T-cell (primary cell): ENCODE data around the gene FIBCD1. TPM values are rescaled to one million over a fixed set of nuclear protein-coding genes. Genes with fewer than 3 reads are reported as not detected.

ENCODE experiments used
- ATAC-seq, 4 experiments: fragments of 200-7000 bp in 3 of 4; fragments of 150-1000 bp in 1 of 4; cut with Tn5 transposase; replicated peaks in 1 of 4; 1 replicate in 3 of 4; 2 replicates in 1 of 4; pipeline ENCODE4 v1.10.0; 2021; ENCODE audit warnings: moderate library complexity in 3 of 4, mild to moderate bottlenecking in 2 of 4, moderate number of reproducible peaks in 1 of 4
- CTCF ChIA-PET, 2 donors: fragments of 300-600 bp; sonication (Branson Sonifier 250); formaldehyde crosslinking; loops; one replicate each; lab custom pipeline; 2022; ENCODE audit warnings: antibody characterized with exemption in 2 of 2; lab: Charles Lee
- POLR2A ChIA-PET, 2 donors: fragments of 300-600 bp; sonication (Branson Sonifier 250); formaldehyde crosslinking; loops; one replicate each; lab custom pipeline; 2022; ENCODE audit warnings: antibody characterized with exemption in 2 of 2; lab: Charles Lee
- DNase-seq, 35 experiments: peaks; one replicate each; pipeline versions ENCODE4 v3.0.0 to v3.0.0-alpha.2; 2013 to 2023
- H3K27ac ChIP-seq: one replicate; pipeline ENCODE4 v1.5.1; 2013; ENCODE audit warnings: low read length
- H3K27me3 ChIP-seq, 2 experiments: replicated peaks in 1 of 2; 1 replicate in 1 of 2; 2 replicates in 1 of 2; pipeline versions ENCODE4 v1.6.1 to v1.7.0; 2013; ENCODE audit warnings: low read length in 1 of 2, mixed read lengths in 1 of 2; ENCODE audit not compliant: control insufficient read depth in 2 of 2, insufficient read depth in 2 of 2; ENCODE audit errors: extremely low read depth in 1 of 2
- H3K36me3 ChIP-seq, 2 donors: 1 replicate in 1 of 2; 2 replicates in 1 of 2; pipeline versions ENCODE4 v1.6.1 to v1.7.0; 2013; ENCODE audit warnings: low read length in 1 of 2; ENCODE audit not compliant: control insufficient read depth in 2 of 2, insufficient read depth in 1 of 2; ENCODE audit errors: extremely low read depth in 1 of 2
- H3K4me1 ChIP-seq, 2 experiments: 1 replicate in 1 of 2; 2 replicates in 1 of 2; pipeline versions ENCODE4 v1.6.1 to v1.7.0; 2013; ENCODE audit warnings: low read length in 2 of 2, mixed read lengths in 1 of 2; ENCODE audit not compliant: insufficient read depth in 2 of 2, control insufficient read depth in 1 of 2; ENCODE audit errors: extremely low read depth in 1 of 2
- H3K4me3 ChIP-seq, 2 donors: 1 replicate in 1 of 2; 2 replicates in 1 of 2; pipeline versions ENCODE4 v1.5.1 to v1.7.0; 2013; ENCODE audit warnings: mild to moderate bottlenecking in 2 of 2, low read length in 1 of 2, moderate library complexity in 1 of 2; ENCODE audit not compliant: control insufficient read depth in 1 of 2; ENCODE audit errors: extremely low read depth in 1 of 2
- H3K9me3 ChIP-seq: 2 replicates; pipeline ENCODE4 v1.7.0; 2013
- H3K27ac Mint-ChIP-seq, 2 donors: one replicate each; pipeline ENCODE4 v1.8.0; 2020 to 2021; ENCODE audit warnings: mild to moderate bottlenecking in 2 of 2, mixed read lengths in 2 of 2
- H3K27me3 Mint-ChIP-seq, 2 donors: one replicate each; pipeline ENCODE4 v1.8.0; 2021 to 2022; ENCODE audit warnings: mixed read lengths in 2 of 2
- H3K36me3 Mint-ChIP-seq: one replicate; pipeline ENCODE4 v1.8.0; 2021; ENCODE audit warnings: mixed read lengths
- H3K4me1 Mint-ChIP-seq, 3 donors: one replicate each; pipeline ENCODE4 v1.8.0; 2020 to 2022; ENCODE audit warnings: mixed read lengths in 3 of 3, mild to moderate bottlenecking in 1 of 3
- H3K4me3 Mint-ChIP-seq, 3 donors: one replicate each; pipeline ENCODE4 v1.8.0; 2020 to 2022; ENCODE audit warnings: mild to moderate bottlenecking in 3 of 3, mixed read lengths in 3 of 3, moderate library complexity in 3 of 3
- H3K9me3 Mint-ChIP-seq, 3 donors: one replicate each; pipeline ENCODE4 v1.8.0; 2020 to 2022; ENCODE audit warnings: mixed read lengths in 3 of 3
- WGBS: methylation state at CpG from one replicate; pipeline ENCODE4 v1.1.5; 2013; ENCODE audit warnings: missing lambda C conversion rate; ENCODE audit not compliant: insufficient coverage; 5-methylcytosine and 5-hydroxymethylcytosine counted together
- total RNA-seq, 35 experiments: library from RNA in 6 of 35; stranded (reverse) in 6 of 35; fragments of 120-200 nt in 1 of 35; gene quantifications; one replicate each; pipeline versions ENCODE4 v1.2.1 to v1.2.4 and lab custom pipeline; 2013 to 2026

Gene FIBCD1
- total RNA-seq, 5 donors from 2014 or later (not counting 1 experiment from before 2014, with no cell fraction given) = not detected

GRCh38 chr9:130904070-130905044 lies 34.7 kb downstream of the FIBCD1 start:
- 86% methylated on average over 44 of the region's 48 CpGs for WGBS
- Histone ChIP-seq H3K9me3 (no peaks in the 10 kb centered on the region), H3K27ac (no peak overlapping the region), H3K36me3 (no peaks in the 10 kb centered on the region), H3K27me3 (peaks cover 0 to 54% of the 10 kb centered on the region in 2 experiments), H3K4me3 (no peak overlapping the region), H3K4me1 (no peaks in the 10 kb centered on the region)
- no peak for DNase-seq
- Mint-ChIP-seq H3K36me3 (no peaks in the 10 kb centered on the region), H3K27ac (no peak overlapping the region), H3K9me3 (no peaks in the 10 kb centered on the region), H3K4me3 (no peak overlapping the region), H3K4me1 (no peaks in the 10 kb centered on the region), H3K27me3 (peaks cover 0 to 13% of the 10 kb centered on the region in 2 donors)
- ChIA-PET CTCF (no interaction called here), POLR2A (no interaction called here)
- ATAC-seq = no peak

- ChIA-PET POLR2A (no interaction called here), CTCF (no interaction called here)
- Histone ChIP-seq H3K36me3 (no peaks in the 10 kb centered on the region), H3K4me3 (no peak overlapping the region), H3K27me3 (peaks cover 0 to 54% of the 10 kb centered on the region in 2 experiments), H3K27ac (no peak overlapping the region), H3K9me3 (no peaks in the 10 kb centered on the region), H3K4me1 (no peaks in the 10 kb centered on the region)
- Mint-ChIP-seq H3K27ac (no peak overlapping the region), H3K36me3 (no peaks in the 10 kb centered on the region), H3K27me3 (peaks cover 0 to 13% of the 10 kb centered on the region in 2 donors), H3K4me1 (no peaks in the 10 kb centered on the region), H3K4me3 (no peak overlapping the region), H3K9me3 (no peaks in the 10 kb centered on the region)
- no peak for ATAC-seq
- DNase-seq = no peak
- WGBS = 70% methylated on average over 25 of the region's 25 CpGs
Measured at GRCh38 chr9:130903194-130904069, 35.6 kb downstream of the FIBCD1 start.

- peaks cover 0 to 13% of the 10 kb centered on the region in 2 donors for H3K27me3 Mint-ChIP-seq
Measured at GRCh38 chr9:130902204-130903185, 36.6 kb downstream of the FIBCD1 start.

GRCh38 chr9:130901498-130902203 lies 37.4 kb downstream of the FIBCD1 start:
- Histone ChIP-seq H3K4me3 (no peak overlapping the region), H3K36me3 (no peaks in the 10 kb centered on the region), H3K4me1 (no peaks in the 10 kb centered on the region), H3K27me3 (peaks cover 0 to 50% of the 10 kb centered on the region in 2 experiments), H3K9me3 (no peaks in the 10 kb centered on the region), H3K27ac (no peak overlapping the region)
- H3K36me3 Mint-ChIP-seq = no peaks in the 10 kb centered on the region
- H3K9me3 Mint-ChIP-seq = no peaks in the 10 kb centered on the region
- ChIA-PET CTCF (no interaction called here), POLR2A (no interaction called here)
- no peak overlapping the region for H3K27ac Mint-ChIP-seq
- H3K4me3 Mint-ChIP-seq = no peak overlapping the region
- H3K4me1 Mint-ChIP-seq = no peaks in the 10 kb centered on the region
- DNase-seq = no peak
- no peak for ATAC-seq
- peaks cover 0 to 10% of the 10 kb centered on the region in 2 donors for H3K27me3 Mint-ChIP-seq
- 81% methylated on average over 16 of the region's 17 CpGs for WGBS

More at GRCh38 chr9:130902204-130903185, 36.6 kb downstream of the FIBCD1 start:
- Histone ChIP-seq H3K9me3 (no peaks in the 10 kb centered on the region), H3K27ac (no peak overlapping the region), H3K4me3 (no peak overlapping the region), H3K36me3 (no peaks in the 10 kb centered on the region), H3K4me1 (no peaks in the 10 kb centered on the region), H3K27me3 (peaks cover 0 to 54% of the 10 kb centered on the region in 2 experiments)
- H3K27ac Mint-ChIP-seq = no peak overlapping the region
- H3K36me3 Mint-ChIP-seq = no peaks in the 10 kb centered on the region
- 82% methylated on average over 21 of the region's 27 CpGs for WGBS
- no peaks in the 10 kb centered on the region for H3K9me3 Mint-ChIP-seq
- DNase-seq (no peak), ATAC-seq (no peak)
- CTCF ChIA-PET = no interaction called here
- H3K4me3 Mint-ChIP-seq = no peak overlapping the region
- POLR2A ChIA-PET = no interaction called here
- H3K4me1 Mint-ChIP-seq = no peaks in the 10 kb centered on the region

- Mint-ChIP-seq H3K9me3 (no peaks in the 10 kb centered on the region), H3K27me3 (peaks cover 0 to 10% of the 10 kb centered on the region in 2 donors), H3K27ac (no peak overlapping the region), H3K4me3 (no peak overlapping the region), H3K4me1 (no peaks in the 10 kb centered on the region), H3K36me3 (no peaks in the 10 kb centered on the region)
- Histone ChIP-seq H3K27ac (no peak overlapping the region), H3K27me3 (peaks cover 0 to 49% of the 10 kb centered on the region in 2 experiments), H3K36me3 (no peaks in the 10 kb centered on the region), H3K9me3 (no peaks in the 10 kb centered on the region), H3K4me3 (no peak overlapping the region), H3K4me1 (no peaks in the 10 kb centered on the region)
- ChIA-PET CTCF (no interaction called here), POLR2A (no interaction called here)
- ATAC-seq (no peak), DNase-seq (no peak)
- 59% methylated on average over 7 of the region's 17 CpGs for WGBS
Measured at GRCh38 chr9:130900701-130901497, 38.1 kb downstream of the FIBCD1 start.
